AG09309 (cell line): Measurements from ENCODE around the gene SCAPER.

ENCODE experiments used
- DNase-seq: peaks from one replicate; pipeline ENCODE4 v3.0.0-alpha.2; 2010; ENCODE audit warnings: low read depth
- H3K4me3 ChIP-seq: 2 replicates; pipeline ENCODE4 v1.5.1; 2011; ENCODE audit warnings: mild to moderate bottlenecking, low read depth, low read length, moderate library complexity; ENCODE audit not compliant: control insufficient read depth
- CTCF ChIP-seq: IDR thresholded peaks from 2 replicates; pipeline ENCODE4 v1.5.1; 2011; ENCODE audit warnings: mild to moderate bottlenecking, low read depth, low read length, inconsistent platforms; ENCODE audit not compliant: insufficient read depth, control insufficient read depth; ENCODE audit errors: missing control alignments

The SCAPER gene

GRCh38 chr15:76565366-76565765 is 339.8 kb downstream of the SCAPER start:
- DNase-seq = no peak
- TF ChIP-seq CTCF = no peak
- no peak overlapping the region for H3K4me3 ChIP-seq

- DNase-seq = no peak
- H3K4me3 ChIP-seq = no peak overlapping the region
- no peak for TF ChIP-seq CTCF
Observed at GRCh38 chr15:76555247-76555646, 349.9 kb downstream of the SCAPER start.

- TF ChIP-seq CTCF = no peak
- no peak overlapping the region for H3K4me3 ChIP-seq
- DNase-seq = no peak
Observed at GRCh38 chr15:76553564-76553963, 351.6 kb downstream of the SCAPER start.

DNA sequence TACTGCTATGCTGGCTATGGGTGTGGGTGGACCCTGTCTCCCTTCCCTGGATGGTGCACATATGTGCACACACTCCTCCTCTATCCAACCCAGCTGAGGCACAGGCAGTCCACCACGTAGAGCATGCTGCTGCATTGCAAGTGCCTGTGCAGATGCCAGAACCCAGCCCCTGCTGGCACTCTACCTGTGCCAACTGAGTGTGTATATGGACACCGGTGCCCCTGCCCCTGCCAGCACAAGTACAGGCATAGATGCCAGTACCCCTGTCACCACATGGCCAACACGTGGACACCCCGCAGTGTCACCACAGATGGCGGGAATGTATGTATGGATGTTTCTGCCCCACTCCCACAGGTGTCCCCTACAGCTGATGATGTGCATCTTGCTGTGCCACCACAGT is 352.0 kb downstream of the SCAPER start:
- no peak overlapping the region for H3K4me3 ChIP-seq
- no peak for TF ChIP-seq CTCF
- no peak for DNase-seq

- no peak for DNase-seq
- no peak overlapping the region for H3K4me3 ChIP-seq
- no peak for TF ChIP-seq CTCF
Observed at GRCh38 chr15:76546805-76547204, 358.3 kb downstream of the SCAPER start.

DNA sequence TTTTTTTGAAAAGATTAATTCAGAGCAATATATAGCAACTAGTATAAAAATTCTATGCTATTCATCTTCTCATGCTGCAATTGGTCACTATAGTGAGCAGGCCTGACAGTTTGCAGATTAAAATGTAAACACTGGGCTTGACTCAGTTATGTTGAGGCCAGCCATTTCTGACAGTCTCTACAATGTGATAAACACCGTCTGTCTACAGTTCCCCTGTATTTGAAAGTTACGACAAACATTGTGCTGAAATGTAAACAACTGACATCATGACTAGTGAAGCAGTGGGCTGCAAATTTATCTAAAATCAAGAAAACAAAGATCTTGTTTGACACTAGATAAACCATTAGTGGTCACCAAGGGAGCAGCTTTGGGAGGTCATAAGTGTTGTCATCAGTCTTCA is 371.1 kb downstream of the SCAPER start:
- TF ChIP-seq CTCF = no peak
- no peak for DNase-seq
- H3K4me3 ChIP-seq = no peak overlapping the region

DNA sequence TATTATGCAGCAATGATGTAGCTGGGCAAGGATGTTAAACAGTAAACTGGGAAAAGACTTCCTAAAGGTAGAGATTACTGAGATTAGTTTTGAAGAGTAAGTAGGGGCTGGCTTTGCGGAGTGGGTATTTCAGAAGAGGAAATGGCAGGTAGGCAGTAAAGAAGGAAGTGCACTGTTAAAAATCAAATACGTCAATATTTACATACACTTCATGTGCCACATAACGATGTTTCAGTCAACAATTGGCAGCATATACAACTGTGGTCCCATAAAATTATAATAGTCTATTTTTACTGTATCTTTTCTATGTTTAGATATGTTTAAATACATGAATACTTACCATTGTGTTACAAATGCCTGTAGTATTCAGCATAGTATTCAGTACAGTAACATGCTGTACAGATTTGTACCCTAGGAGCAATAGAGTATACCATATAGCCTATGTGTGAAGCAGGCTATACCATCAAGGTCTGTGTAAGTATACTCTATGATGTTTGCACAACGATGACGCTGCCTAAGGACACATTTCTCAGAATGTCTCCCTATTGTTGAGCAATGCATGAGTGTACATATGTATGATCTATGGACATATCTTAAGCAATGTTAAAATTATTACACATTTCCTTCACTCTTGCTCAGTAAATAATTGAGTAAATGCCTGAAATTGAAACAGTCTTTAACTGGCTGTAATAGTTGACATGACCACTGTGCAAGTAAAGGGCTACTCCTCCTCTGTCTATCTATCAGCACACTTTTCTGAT is 371.9 kb downstream of the SCAPER start:
- no peak for DNase-seq
- TF ChIP-seq CTCF = no peak
- no peak overlapping the region for H3K4me3 ChIP-seq
